KOPT-K1 (cell line): Measurements from ENCODE around the gene LIPC.

Experiments used
- H3K27ac ChIP-seq: fragments of 200-600 bp; sonication (generic); 2 replicates; pipeline ENCODE4 v1.5.1; 2016; ENCODE audit warnings: antibody characterized with exemption, mild to moderate bottlenecking, low read depth, low read length; ENCODE audit not compliant: poor library complexity, severe bottlenecking
- H3K36me3 ChIP-seq: fragments of 200-600 bp; sonication (generic); 2 replicates; pipeline ENCODE4 v1.5.1; 2017; ENCODE audit warnings: antibody characterized with exemption, mild to moderate bottlenecking, low read length, moderate library complexity; ENCODE audit not compliant: insufficient read depth
- H3K9me3 ChIP-seq: fragments of 200-600 bp; sonication (generic); 2 replicates; pipeline ENCODE4 v1.5.1; 2017; ENCODE audit warnings: antibody characterized with exemption, low read length, mild to moderate bottlenecking; ENCODE audit not compliant: insufficient read depth, poor library complexity, severe bottlenecking

LIPC gene

DNA sequence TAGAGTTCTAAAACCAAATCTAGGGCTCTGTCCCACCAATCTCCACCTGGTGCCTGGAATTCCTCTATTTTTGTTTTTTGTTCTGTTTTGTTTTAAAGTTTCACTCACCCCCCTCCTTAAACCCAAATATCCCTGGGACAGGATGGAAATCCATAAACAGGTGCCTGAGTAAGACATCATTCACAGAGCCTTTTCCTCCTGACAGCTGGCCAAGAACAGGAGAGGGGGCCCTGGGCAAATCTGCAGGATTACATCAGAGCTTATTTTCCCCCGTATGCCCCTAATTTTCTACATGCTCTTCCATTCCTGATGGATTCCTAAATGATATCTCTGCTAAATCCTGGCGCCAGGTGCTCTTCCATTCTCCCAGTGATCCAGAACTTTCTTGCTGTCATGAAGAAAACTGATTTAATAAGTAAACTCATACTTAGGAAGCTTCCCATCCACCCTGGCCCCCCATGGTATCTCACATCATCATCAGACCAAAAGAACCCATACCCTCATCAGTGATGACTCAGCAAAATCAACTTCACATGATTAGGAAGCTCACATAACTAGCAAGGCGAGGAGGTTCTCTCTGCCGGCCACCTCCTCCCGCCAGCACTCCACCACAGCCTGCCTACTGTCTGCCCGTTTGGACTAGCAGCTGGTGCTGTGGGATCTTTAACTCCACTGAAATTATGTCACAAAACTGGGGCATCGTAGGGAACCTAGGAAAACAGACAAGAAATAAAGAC is 61.0 kb downstream of the LIPC start:
- Histone ChIP-seq H3K27ac (no peak overlapping the region), H3K9me3 (peaks cover 19% of the 10 kb centered on the region)

GRCh38 chr15:58494567-58494966 is 62.8 kb downstream of the LIPC start:
- Histone ChIP-seq H3K36me3 (no peaks in the 10 kb centered on the region), H3K27ac (no peak overlapping the region), H3K9me3 (peaks cover 8% of the 10 kb centered on the region)

More for the DNA sequence above, 61.0 kb downstream of the LIPC start:
- H3K36me3 ChIP-seq = no peaks in the 10 kb centered on the region

DNA sequence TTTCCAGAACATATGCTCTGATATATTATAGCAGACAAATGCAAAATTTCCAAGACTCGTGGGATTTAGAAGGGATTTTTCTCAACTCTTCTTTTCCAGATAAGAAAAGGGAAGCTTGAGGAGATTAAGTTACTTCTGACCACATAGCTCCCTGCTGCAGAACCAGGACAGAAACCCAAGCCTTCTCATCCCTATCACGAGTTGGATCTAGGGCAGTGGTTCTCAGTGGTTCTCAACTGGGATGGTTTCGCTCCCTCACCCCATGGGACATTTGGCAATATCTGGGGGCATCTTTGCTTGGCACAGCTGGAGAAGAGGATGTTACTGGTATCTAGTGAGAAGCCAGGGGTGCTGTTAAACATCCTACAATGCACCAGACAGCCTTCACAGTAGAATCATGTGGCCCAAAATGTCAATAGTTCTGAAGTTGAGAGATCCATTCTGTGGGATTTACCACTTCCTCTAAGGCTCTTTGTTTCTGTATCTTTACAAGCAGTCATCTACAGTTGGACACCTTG is 64.2 kb downstream of the LIPC start:
- peak overlapping the region; percentile 19 for H3K27ac ChIP-seq
- no peaks in the 10 kb centered on the region for H3K9me3 ChIP-seq
- H3K36me3 ChIP-seq = no peaks in the 10 kb centered on the region

DNA sequence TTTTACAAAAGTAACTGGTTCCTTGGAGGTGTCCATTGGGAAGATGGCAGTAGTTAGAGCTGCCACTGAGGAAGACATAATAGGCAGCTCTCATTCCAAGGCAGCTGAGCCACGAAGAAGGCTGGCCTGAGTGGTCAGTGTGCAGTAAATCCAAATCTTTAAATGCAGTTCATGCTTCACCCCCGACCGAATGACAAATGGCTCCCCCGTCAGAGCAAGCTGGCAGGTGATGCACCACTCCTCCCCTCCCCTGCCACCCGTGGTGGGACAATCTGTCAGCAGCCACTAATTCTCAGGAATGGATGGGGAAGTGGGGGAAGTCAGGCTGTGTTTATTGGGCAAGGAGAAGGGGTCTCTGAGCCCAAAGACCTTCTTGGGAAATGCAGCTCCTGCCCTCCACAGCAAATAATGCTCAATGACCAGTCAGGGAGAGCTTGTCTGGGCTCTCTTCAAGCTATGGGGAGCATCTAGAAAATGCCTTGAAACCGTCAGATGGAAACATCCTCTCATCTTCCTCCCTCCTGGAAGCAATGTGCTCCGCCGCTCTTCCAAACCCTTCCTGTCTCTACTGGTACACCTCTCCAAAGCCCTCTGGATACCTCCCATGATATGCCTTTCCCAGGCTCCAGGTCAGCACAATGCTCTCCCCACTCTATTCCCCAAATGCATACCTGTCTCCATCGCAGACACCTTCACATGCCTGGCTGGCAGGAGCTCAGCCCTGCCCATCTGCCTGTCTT is 65.4 kb downstream of the LIPC start:
- Histone ChIP-seq H3K36me3 (no peaks in the 10 kb centered on the region), H3K27ac (no peak overlapping the region), H3K9me3 (no peaks in the 10 kb centered on the region)

- Histone ChIP-seq H3K27ac (no peak overlapping the region), H3K36me3 (no peaks in the 10 kb centered on the region), H3K9me3 (no peaks in the 10 kb centered on the region)
These were observed 67.2 kb downstream of the LIPC start for GRCh38 chr15:58498821-58499580.

DNA sequence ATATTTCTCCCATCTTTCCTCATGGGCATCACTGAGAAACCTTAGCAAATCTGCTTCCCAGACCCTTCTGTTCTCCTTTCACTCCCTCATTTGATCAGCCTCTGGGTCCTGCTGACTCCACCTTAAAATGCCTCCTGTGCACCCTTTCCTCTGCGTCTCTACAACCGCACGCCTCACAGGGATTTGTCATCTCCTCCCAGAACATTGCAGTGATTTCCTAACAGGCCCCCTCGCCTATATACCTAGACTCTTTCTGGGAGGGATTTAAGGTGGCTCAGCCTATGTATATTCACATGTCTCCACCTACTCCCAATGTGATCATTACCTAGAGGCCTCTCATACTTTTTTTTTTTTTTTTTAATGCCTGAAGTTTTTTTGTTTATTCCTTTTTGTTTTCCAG is 69.2 kb downstream of the LIPC start:
- no peak overlapping the region for H3K27ac ChIP-seq
- no peaks in the 10 kb centered on the region for H3K9me3 ChIP-seq
- no peaks in the 10 kb centered on the region for H3K36me3 ChIP-seq

DNA sequence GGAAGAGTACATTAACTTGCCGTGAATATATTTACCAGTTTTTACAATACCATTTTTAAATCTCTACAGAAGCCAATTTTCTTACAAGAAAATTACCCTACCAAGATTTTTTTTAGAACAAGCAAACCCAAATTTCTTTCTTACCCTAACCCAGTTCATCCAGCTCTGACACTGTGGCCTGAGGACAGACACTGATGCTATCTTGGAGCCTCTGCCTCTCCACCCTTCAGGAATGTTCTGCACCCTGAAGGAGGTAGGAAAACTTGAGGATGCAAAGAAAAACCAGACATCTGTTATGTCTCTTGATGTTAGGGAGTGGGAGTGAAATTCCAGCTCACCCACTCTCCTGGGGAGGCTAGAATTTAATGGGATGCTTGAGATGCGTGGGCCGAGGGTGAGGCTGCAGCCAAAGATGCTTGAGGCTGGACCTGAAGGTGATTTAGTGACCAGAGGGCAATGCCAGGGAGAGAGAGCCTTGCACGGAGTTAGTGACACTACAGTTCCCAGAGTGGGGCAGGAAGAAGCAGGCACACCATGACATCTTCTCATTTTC is 69.9 kb downstream of the LIPC start:
- H3K36me3 ChIP-seq = no peaks in the 10 kb centered on the region
- H3K27ac ChIP-seq = no peak overlapping the region
- H3K9me3 ChIP-seq = no peaks in the 10 kb centered on the region

DNA sequence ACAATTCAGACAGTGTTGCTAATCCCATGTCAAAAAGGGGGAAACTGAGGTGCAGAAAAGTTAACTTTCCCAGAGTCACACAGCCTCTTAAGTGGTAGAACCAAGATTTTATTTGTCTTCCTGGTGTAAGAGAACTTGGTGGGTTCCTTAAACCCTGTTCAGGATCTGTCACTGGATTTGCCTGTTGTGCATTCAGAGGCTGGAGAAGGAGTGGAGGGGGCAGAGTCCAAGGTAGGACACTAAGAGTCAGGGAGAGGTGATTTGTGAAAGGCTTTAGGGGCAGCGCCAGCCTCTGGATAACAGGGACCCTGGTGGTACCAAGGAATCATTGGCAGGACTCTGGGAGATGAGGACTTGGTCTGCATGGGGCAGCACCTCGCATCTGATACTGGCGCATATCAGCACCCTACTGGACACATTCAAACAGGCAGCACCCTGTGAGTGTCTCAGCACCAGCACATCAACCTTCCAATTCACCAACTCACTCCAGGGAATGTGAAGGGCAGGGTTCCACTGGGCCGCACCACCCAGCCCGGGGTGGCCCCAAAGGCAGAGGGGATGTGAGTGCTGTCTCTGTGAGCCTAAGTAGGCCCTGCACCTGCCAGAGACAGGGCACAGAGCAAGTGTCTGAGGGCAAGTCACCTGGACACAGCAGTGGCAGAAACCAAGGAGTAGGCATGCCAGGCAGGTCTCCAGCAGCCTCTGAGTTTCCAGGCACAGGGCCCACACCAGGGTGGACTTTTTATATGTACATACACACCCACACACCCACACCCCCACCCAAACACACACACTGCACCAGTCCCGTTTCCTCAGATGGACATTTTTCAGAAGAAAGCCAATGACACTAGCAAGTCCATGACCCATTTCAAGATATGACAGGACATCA is 71.6 kb downstream of the LIPC start:
- Histone ChIP-seq H3K36me3 (no peaks in the 10 kb centered on the region), H3K9me3 (no peaks in the 10 kb centered on the region), H3K27ac (no peak overlapping the region)

GRCh38 chr15:58504674-58505234 is 73.0 kb downstream of the LIPC start:
- H3K9me3 ChIP-seq = no peaks in the 10 kb centered on the region
- H3K27ac ChIP-seq = no peak overlapping the region

GRCh38 chr15:58505581-58505980 is 73.8 kb downstream of the LIPC start:
- no peak overlapping the region for H3K27ac ChIP-seq
- no peaks in the 10 kb centered on the region for H3K9me3 ChIP-seq
- no peaks in the 10 kb centered on the region for H3K36me3 ChIP-seq

More at GRCh38 chr15:58504674-58505234, 73.0 kb downstream of the LIPC start:
- no peaks in the 10 kb centered on the region for H3K36me3 ChIP-seq

- no peak overlapping the region for H3K27ac ChIP-seq
- H3K36me3 ChIP-seq = no peaks in the 10 kb centered on the region
- H3K9me3 ChIP-seq = no peaks in the 10 kb centered on the region
These were observed 74.3 kb downstream of the LIPC start for GRCh38 chr15:58506064-58506490.

- Histone ChIP-seq H3K27ac (no peak overlapping the region), H3K36me3 (no peaks in the 10 kb centered on the region), H3K9me3 (no peaks in the 10 kb centered on the region)
These were observed 75.2 kb downstream of the LIPC start for GRCh38 chr15:58506783-58507668.

- H3K36me3 ChIP-seq = no peaks in the 10 kb centered on the region
- no peaks in the 10 kb centered on the region for H3K9me3 ChIP-seq
- H3K27ac ChIP-seq = no peak overlapping the region
These were observed 77.8 kb downstream of the LIPC start for GRCh38 chr15:58509556-58509955.
